GM21528 (cell line): Measurements from ENCODE around the gene PTPN4.

ENCODE experiments used
- ATAC-seq: cut with Tn5 transposase; IDR thresholded peaks from one replicate; pipeline ENCODE4 v1.9.1; 2021; ENCODE audit warnings: mild to moderate bottlenecking, moderate library complexity; ENCODE audit not compliant: unreplicated experiment, low FRiP score

Gene PTPN4

GRCh38 chr2:119849838-119850565, 90.3 kb downstream of the PTPN4 start:
- ATAC-seq: no peak

GRCh38 chr2:119852214-119852613, 92.5 kb downstream of the PTPN4 start:
- ATAC-seq: no peak

- ATAC-seq: no peak
Measured at GRCh38 chr2:119853777-119854399, 94.2 kb downstream of the PTPN4 start.

GRCh38 chr2:119856469-119856901, 96.8 kb downstream of the PTPN4 start:
- no peak for ATAC-seq

- ATAC-seq: no peak
Measured at GRCh38 chr2:119857742-119858141, 98.0 kb downstream of the PTPN4 start.

GRCh38 chr2:119859528-119859927, 99.8 kb downstream of the PTPN4 start:
- no peak for ATAC-seq

GRCh38 chr2:119860924-119861323, 101.2 kb downstream of the PTPN4 start:
- no peak for ATAC-seq

- peak; percentile 82 for ATAC-seq
Measured at GRCh38 chr2:119862127-119862889, 102.6 kb downstream of the PTPN4 start.

GRCh38 chr2:119864318-119864717, 104.6 kb downstream of the PTPN4 start:
- no peak for ATAC-seq

- ATAC-seq: no peak
Measured at GRCh38 chr2:119871725-119872124, 112.0 kb downstream of the PTPN4 start.

- no peak for ATAC-seq
Measured at GRCh38 chr2:119873350-119874315, 113.9 kb downstream of the PTPN4 start.

- ATAC-seq: peak; percentile 71
Measured at GRCh38 chr2:119879502-119879901, 119.8 kb downstream of the PTPN4 start.

GRCh38 chr2:119888680-119889079, 129.0 kb downstream of the PTPN4 start:
- no peak for ATAC-seq

GRCh38 chr2:119897736-119898395, 138.1 kb downstream of the PTPN4 start:
- no peak for ATAC-seq

GRCh38 chr2:119901013-119901412, 141.3 kb downstream of the PTPN4 start:
- ATAC-seq: no peak

- ATAC-seq: no peak
Measured at GRCh38 chr2:119910566-119910965, 150.8 kb downstream of the PTPN4 start.

- no peak for ATAC-seq
Measured at GRCh38 chr2:119914266-119914665, 154.5 kb downstream of the PTPN4 start.

- no peak for ATAC-seq
Measured at GRCh38 chr2:119921825-119922224, 162.1 kb downstream of the PTPN4 start.

- no peak for ATAC-seq
Measured at GRCh38 chr2:119922699-119923098, 163.0 kb downstream of the PTPN4 start.

GRCh38 chr2:119929537-119929936, 169.8 kb downstream of the PTPN4 start:
- ATAC-seq: no peak
